Skin epidermis (tissue), 12 donors: ENCODE measurements around the gene APOA5.
"Not testable (repeated sequence)": the region's sequence is repeated elsewhere in the genome, so short reads cannot be mapped to it uniquely, and the experiment has no call there.

Experiments
- H3K27ac ChIP-seq, 21 experiments: fragments of 200-600 bp; sonication (generic) in 11 of 21; one replicate each; pipeline ENCODE4 v1.5.0; 2020; ENCODE audit warnings: mild to moderate bottlenecking in 3 of 21, inconsistent platforms in 2 of 21, moderate library complexity in 2 of 21
- H3K4me3 ChIP-seq, 7 experiments: fragments of 200-600 bp; sonication (generic) in 2 of 7; one replicate each; pipeline ENCODE4 v1.5.0; 2020; ENCODE audit warnings: inconsistent platforms in 2 of 7, mild to moderate bottlenecking in 2 of 7, moderate library complexity in 1 of 7

APOA5 gene

GRCh38 chr11:116804001-116804400 lies 12.3 kb upstream of the APOA5 start:
- Histone ChIP-seq H3K4me3 (no peak overlapping the region), H3K27ac (no peak overlapping the region)

DNA sequence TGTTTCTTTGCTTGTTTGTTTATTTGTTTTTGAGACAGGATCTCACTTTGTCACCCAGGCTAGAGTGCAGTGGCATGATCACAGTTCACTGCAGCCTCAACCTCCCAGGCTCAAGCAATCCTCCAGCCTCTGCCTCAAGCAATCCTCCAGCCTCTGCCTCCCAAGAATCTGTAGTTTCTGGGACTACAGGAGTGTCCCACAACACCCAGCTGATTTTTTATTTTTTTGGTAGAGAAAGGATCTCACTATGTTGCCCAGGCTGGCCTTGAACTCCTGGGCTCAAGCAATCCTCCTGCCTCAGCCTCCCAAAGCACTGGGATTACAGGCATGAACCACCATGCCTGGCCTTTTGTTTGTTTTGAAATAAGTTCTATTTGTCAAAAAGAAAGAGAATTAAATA lies 10.0 kb upstream of the APOA5 start:
- not testable (repeated sequence) for H3K27ac ChIP-seq, H3K4me3 ChIP-seq

DNA sequence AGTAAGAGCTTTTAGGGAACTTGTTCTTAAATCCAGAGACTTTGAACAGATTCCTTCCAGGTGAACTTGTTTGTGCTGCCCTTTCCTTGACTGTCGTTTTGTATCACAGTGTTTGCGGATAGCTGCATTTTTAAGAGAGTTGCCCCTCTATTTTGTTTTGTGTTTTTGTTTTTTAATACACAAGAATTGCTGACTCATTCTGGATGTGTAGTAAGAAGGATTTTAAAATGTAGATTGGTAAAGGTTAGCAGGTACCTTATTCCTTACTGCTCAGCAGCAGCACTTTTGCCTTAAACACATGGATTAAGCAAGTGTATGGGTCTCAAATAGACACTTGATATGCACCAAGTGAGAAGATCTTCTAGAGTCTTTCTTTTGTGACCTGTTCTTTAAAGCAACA lies 8.9 kb upstream of the APOA5 start:
- Histone ChIP-seq H3K27ac (no peak overlapping the region), H3K4me3 (no peak overlapping the region)

DNA sequence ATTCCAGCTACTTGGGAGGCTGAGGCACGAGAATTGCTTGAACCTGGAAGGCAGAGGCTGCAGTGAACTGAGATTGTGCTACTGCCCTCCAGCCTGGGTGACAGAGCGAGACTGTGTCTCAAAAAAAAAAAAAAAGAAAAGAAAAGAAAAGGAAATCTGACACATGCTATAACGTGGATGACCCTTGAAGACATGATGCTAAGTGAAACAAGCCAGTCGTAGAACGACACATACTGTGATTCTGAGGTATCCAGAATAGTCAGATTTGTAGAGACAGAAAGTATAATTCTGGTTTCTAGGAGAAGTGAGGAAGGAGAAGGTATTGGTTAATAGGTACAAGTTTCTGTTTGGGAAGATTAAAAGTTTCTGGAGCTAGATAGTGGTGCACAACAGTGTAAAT lies 6.7 kb upstream of the APOA5 start:
- H3K27ac ChIP-seq = no peak overlapping the region
- H3K4me3 ChIP-seq = no peak overlapping the region

- Histone ChIP-seq H3K27ac (no peak overlapping the region), H3K4me3 (no peak overlapping the region)
Measured at GRCh38 chr11:116797816-116798215, 6.1 kb upstream of the APOA5 start.

- no peak overlapping the region for H3K4me3 ChIP-seq
Measured at GRCh38 chr11:116796548-116796947, 4.9 kb upstream of the APOA5 start.

DNA sequence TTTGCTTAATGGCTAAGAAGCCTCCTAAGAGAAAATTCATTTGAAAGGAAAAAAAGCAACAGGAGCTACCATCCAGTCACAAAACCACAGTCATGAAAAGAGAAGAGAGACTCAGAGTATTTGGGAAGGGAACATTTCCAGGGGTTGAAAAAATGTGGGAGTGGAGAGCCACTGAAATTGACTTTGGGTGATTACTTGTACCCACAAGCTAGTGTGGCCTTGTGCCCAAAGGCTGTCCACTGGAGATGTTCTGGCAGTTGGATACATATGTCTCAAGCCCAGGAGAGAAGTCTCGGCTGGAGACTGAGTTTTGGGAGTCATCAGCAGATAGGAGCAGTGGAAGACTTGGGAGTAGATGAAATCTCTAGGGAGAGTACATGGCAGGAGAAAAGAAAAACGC lies 3.2 kb upstream of the APOA5 start:
- H3K4me3 ChIP-seq = no peak overlapping the region
- H3K27ac ChIP-seq = no peak overlapping the region

More at GRCh38 chr11:116796548-116796947, 4.9 kb upstream of the APOA5 start:
- no peak overlapping the region for H3K27ac ChIP-seq

- H3K27ac ChIP-seq = no peak overlapping the region
- no peak overlapping the region for H3K4me3 ChIP-seq
Measured at GRCh38 chr11:116793772-116794097, 2.1 kb upstream of the APOA5 start.

DNA sequence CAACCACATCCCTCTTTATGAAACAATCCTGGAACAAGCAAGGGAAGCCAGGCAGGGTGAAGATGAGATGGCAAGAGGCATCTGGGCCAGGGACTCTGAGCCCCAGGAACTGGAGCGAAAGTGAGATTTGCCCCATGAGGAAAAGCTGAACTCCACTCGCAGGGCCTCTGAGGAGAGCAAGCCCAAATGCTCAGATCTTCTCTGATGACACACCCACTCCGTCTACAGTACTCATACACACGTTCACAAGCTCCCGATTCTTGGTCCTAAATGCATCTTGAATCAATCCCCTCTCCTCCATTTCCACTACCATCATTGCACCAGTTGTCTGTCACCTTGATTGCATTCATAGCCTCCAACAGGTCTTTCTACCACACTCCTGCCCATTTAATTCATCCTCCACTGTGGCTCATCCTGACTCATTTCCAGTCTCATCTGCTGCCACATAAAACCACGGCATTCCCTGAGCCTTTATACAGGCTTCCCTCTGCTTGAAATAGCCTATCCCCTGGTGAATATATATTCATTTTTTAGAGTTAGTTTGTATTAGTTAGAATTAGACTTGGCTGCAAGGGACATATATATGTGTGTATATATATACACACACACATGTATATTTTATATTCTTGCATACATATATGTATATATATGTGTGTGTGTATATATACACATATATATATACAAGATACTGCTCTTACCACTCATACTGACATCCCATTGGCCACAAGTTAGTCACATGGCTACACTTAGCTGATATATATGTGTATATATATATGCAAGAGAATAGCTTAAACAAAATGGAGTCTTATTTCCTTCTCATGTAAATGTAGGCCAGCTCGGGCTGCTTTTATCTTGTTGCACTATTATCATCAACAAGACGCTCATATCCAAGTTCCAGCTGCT lies 1.4 kb upstream of the APOA5 start:
- Histone ChIP-seq H3K27ac (no peak overlapping the region), H3K4me3 (no peak overlapping the region)

DNA sequence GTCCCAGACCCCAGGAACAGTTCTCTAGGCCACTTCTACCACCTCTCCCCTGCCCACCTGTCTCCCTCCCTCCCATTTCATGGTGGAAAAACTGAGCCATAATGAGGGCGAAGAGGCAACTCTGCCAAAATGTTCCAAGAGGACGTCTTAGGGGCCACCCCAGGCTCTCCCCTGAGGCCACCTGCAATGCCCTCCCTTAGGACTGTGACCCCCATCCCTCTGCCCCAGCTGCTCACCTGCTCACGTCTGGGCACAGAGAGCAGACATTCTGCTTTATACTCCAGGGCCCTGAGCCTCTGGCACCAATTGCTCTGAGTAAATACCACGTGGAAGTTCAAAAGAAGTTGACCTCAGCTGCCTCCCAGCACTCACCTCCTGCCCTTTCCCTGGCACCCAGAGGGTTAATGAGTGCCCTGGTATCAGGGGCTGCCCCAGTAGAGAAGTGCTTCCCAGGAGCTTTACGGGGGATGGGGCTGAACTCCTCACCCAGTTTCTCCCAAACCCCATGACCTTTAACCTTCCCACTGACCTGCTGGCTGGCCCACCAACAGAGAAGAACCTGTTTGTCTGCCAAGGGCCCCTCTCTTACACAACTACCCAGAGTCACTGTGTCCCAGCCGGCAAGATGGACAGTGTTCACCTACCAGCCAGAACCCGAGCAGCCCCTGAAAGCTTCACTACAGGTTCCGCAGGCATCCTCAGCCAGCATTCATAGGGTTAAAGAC lies 627 bp upstream of the APOA5 start:
- Histone ChIP-seq H3K27ac (no peak overlapping the region), H3K4me3 (no peak overlapping the region)

DNA sequence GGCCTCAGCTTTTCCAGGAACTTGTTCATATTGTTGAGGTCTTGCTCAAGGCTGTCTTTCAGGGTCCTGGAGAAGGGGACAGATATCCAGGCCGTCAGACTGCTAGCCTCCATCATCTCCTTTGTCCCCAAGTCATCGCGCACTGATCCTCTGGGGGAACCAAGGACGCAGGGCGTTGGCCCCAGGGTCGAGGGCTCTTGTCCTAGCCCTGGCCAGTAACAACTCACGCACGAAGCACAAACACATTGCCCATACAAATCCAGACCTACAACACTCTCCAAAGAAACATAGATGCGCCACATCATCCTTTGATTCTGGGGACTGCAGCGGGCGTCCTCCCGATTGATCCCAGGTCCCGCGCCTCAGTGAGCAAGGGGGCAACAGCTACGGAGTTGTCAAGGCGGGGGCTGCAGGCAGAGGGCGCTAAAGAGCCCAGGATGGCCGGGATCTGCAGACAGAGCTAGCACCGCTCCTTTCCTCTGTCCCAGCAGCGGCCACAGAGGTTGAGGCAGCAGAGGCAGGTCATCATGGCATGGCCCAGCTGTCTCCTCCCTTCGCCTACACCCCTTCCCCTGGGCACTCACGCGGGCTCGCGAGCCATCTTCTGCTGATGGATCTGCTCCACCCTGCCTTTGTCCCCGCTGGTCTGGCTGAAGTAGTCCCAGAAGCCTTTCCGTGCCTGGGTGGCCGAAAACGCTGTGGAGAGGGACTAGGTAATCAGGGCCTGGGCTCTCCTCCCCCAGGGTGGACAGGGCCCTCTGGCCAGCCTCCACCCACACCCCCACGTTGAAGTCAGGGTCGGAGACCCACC lies 472 bp downstream of the APOA5 start:
- Histone ChIP-seq H3K27ac (no peak overlapping the region), H3K4me3 (peak overlapping the region in 2 of 7 experiments; percentile 6 to 8)

DNA sequence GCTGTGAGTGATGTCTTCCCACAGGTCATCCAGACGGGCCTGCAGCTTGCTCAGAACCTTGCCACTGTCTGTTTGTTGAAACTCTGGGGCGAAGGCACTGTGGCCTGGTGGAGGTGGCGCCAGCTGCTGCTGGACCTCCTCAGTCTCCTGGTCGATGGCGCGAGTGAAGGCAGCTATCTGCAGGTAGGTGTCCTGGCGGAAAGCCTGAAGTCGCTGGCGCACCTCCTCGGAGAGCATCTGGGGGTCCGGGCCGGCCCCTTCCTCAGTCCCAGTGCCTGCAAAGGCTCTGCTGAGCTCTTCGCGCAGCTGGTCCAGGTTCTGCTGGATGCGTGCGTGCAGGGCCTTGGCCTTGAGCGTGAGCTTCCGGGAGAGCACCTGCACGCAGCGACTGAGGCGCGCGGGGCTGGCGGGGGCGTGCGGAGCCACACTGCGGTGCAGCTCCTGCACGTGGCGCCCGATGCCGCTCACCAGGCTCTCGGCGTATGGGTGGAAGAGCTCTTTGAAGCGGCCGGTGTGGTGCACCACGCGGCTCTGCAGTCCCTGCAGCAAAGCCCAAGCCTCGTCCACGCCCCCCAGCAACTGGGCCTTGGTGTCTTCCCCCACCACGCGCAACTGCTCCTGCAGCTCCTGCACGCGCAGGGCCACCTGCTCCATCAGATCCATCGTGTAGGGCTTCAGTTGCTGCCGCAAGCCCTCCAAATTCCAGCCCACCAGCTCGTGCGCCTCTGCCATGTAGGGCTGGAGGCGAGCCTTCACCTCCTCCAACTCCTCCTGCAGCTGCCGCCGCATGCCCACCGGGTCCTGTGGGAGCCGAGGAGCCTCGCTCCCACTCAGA lies 1.3 kb downstream of the APOA5 start:
- no peak overlapping the region for H3K4me3 ChIP-seq
- no peak overlapping the region for H3K27ac ChIP-seq

DNA sequence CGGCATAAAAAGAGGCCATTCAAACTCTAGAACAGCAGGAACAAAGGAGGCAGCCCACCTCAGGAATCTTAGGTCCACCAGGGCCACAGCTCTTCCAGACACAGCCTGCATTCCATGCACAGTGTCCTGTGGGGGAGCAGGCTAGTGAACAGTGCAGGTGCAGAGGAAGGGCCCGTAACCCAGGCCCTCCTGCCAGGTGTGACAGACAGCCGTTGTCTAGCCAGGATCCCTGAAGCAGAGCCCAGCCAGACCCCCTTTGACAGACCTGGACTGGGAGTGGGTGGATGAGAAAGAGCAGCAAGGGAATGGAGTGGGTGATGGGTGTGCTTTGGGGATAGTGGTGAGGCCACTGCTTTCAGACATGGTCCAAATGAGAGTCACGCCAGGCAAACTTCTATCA lies 2.7 kb downstream of the APOA5 start:
- no peak overlapping the region for H3K27ac ChIP-seq
- no peak overlapping the region for H3K4me3 ChIP-seq

GRCh38 chr11:116788534-116788933 lies 3.1 kb downstream of the APOA5 start:
- H3K27ac ChIP-seq = peak overlapping the region in 19 of 21 experiments; percentile 79 to 98 (median 92)
- peak overlapping the region; percentile 81 to 99 (median 90) for H3K4me3 ChIP-seq

DNA sequence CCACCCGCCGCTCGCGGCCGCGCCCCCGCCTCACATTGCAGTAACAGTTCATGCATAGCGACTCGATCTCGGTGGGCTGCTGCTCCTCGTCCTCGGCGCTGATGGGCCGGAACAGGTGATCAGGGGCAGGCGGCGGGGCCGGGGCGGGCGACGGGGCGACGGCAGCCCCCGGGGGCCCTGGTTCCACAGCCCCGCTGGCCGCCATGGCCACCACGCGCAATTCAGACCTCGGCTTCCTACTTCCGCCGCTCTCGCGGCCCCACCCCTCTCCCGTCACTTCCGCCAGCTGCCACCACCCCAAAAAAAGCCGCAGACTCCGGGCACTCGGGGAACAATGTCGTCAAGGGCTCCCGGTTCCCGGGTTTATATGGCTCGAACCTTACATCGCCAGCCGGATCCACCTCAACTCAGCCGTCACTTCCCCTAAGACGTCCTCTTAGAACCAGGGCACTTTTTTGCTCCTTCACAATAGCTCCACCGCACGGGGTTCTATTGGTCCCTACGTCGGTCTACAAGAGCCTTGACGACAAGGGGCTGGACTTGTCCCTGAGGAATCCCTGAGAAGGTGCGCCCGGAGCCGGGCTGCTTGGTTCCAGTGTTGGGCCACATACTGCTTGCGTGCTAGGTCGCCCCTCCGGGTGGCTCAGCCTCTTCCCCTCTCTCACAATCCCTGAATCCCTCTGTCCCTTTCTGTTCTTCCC lies 3.7 kb downstream of the APOA5 start, which contains the start of gene ZPR1:
TSS of gene ZPR1 (minus strand) at position 238 of the 701 bp plus-strand sequence. CDS start at position 205, 33 bp downstream.
- H3K4me3 ChIP-seq = peak within 1 kb of the TSS; percentile 81 to 99 (median 90)
- H3K27ac ChIP-seq = peak within 1 kb of the TSS; percentile 71 to 98 (median 92)

- H3K27ac ChIP-seq = peak overlapping the region; percentile 71 to 98 (median 92)
- H3K4me3 ChIP-seq = peak overlapping the region; percentile 81 to 99 (median 90)
Measured at GRCh38 chr11:116787436-116787785, 4.3 kb downstream of the APOA5 start.

DNA sequence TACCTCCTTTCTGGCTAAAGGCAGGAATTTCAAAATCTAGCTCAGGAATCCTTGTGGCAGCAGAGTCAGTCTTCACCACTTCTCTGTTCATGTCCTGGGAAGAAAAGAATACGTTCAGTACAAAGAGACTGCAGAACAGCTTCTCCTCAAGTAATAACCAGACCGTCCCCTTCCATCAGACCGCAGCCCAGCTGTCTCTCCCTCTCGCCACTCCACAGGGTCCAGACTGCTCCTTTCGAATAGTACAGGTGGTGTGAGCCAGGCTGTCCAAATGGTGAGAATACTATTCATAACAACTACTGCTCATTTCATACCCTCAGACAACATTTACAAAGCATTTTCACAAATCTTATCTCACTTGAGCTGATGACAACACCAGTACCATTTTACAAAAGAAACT lies 4.7 kb downstream of the APOA5 start:
- H3K4me3 ChIP-seq = peak overlapping the region; percentile 81 to 99 (median 90)
- H3K27ac ChIP-seq = peak overlapping the region in 15 of 21 experiments; percentile 82 to 98 (median 92)

DNA sequence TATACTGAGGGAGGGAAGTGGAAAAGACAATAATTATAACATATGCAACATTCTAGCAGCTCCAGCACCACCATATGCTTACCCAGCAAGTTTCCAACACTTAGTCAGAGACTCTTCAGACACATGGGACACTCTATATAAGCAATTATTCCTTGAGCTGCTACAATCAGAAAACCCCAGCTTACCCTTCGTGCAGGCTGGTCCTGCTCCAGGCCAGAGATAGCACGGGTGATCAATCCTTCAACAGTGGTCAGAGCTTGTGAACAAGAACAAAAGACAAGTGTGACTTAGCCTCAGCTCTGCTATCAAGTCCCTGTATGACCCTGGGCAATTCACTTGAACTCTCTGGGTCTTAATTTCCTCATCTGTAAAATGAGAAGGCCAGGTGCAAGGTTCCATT lies 5.4 kb downstream of the APOA5 start:
- H3K4me3 ChIP-seq = no peak overlapping the region
- H3K27ac ChIP-seq = no peak overlapping the region

- Histone ChIP-seq H3K4me3 (no peak overlapping the region), H3K27ac (no peak overlapping the region)
Measured at GRCh38 chr11:116782728-116783127, 9.0 kb downstream of the APOA5 start.
